Urinary bladder (tissue), 4 donors: Measurements from ENCODE around the gene KCNC4. TPM values are rescaled to one million over a fixed set of nuclear protein-coding genes. Genes with fewer than 3 reads are reported as not detected.

Experiments
- DNase-seq: peaks from one replicate; pipeline ENCODE4 v3.0.0-alpha.2; 2015; ENCODE audit errors: extremely low spot score
- H3K27ac ChIP-seq: one replicate; pipeline ENCODE4 v1.5.1; 2013; ENCODE audit warnings: low read depth, mild to moderate bottlenecking, moderate library complexity
- H3K36me3 ChIP-seq: one replicate; pipeline ENCODE4 v1.6.1; 2013; ENCODE audit warnings: mild to moderate bottlenecking, moderate library complexity; ENCODE audit not compliant: insufficient read depth
- H3K4me1 ChIP-seq: one replicate; pipeline ENCODE4 v1.6.1; 2013; ENCODE audit warnings: mild to moderate bottlenecking, moderate library complexity; ENCODE audit not compliant: insufficient read depth
- H3K4me3 ChIP-seq: one replicate; pipeline ENCODE4 v1.5.1; 2013; ENCODE audit warnings: low read depth, low read length
- WGBS: extraction: QIAGEN DNeasy Blood & Tissue Kit; methylation state at CpG from one replicate; pipeline ENCODE4 v1.1.7; 2013; 5-methylcytosine and 5-hydroxymethylcytosine counted together
- polyA plus RNA-seq: library from polyadenylated mRNA; stranded (reverse); fragments of 200-250 nt; gene quantifications from one replicate; pipeline ENCODE4 v1.2.3, GENCODE V29; 2013
- small RNA-seq: library from RNA; depleted of rRNA; stranded (forward); fragments of <200 nt; gene quantifications from one replicate; pipeline ENCODE3, GENCODE V24; 2014
- total RNA-seq: library from RNA; depleted of rRNA; stranded (reverse); fragments of >200 nt; gene quantifications from one replicate; pipeline ENCODE4 v1.2.3, GENCODE V29; 2014
- donor health status: healthy with polysubstance abuse.
- donor health status: healthy.

KCNC4 gene
- total and polyA plus RNA-seq, 2 donors = 1.7 to 6.2 TPM

GRCh38 chr1:110253213-110253612, 43.1 kb downstream of the KCNC4 start:
- no peak for DNase-seq
- Histone ChIP-seq H3K27ac (no peak overlapping the region), H3K4me3 (no peak overlapping the region), H3K4me1 (no peaks in the 10 kb centered on the region), H3K36me3 (no peaks in the 10 kb centered on the region)
- 88% methylated on average over 1 of the region's 1 CpG for WGBS

GRCh38 chr1:110254604-110255391, 44.7 kb downstream of the KCNC4 start:
- no peak for DNase-seq
- no peaks in the 10 kb centered on the region for H3K36me3 ChIP-seq
- no peak overlapping the region for H3K27ac ChIP-seq
- H3K4me1 ChIP-seq = no peaks in the 10 kb centered on the region
- WGBS = 66% methylated on average over 6 of the region's 6 CpGs
- no peak overlapping the region for H3K4me3 ChIP-seq

GRCh38 chr1:110255392-110255787, 45.3 kb downstream of the KCNC4 start:
- no peak for DNase-seq
- 42% methylated on average over 4 of the region's 4 CpGs for WGBS
- H3K4me3 ChIP-seq = no peak overlapping the region
- no peak overlapping the region for H3K27ac ChIP-seq
- H3K36me3 ChIP-seq = no peaks in the 10 kb centered on the region
- H3K4me1 ChIP-seq = no peaks in the 10 kb centered on the region

- 49% methylated on average over 2 of the region's 2 CpGs for WGBS
- DNase-seq = no peak
Observed at GRCh38 chr1:110258734-110259133, 48.6 kb downstream of the KCNC4 start.

GRCh38 chr1:110259770-110260169, 49.7 kb downstream of the KCNC4 start:
- H3K4me3 ChIP-seq = no peak overlapping the region
- no peaks in the 10 kb centered on the region for H3K36me3 ChIP-seq
- WGBS = 61% methylated on average over 2 of the region's 2 CpGs
- no peak for DNase-seq
- no peak overlapping the region for H3K27ac ChIP-seq
- H3K4me1 ChIP-seq = no peaks in the 10 kb centered on the region

More at GRCh38 chr1:110258734-110259133, 48.6 kb downstream of the KCNC4 start:
- H3K4me3 ChIP-seq = no peak overlapping the region
- H3K36me3 ChIP-seq = no peaks in the 10 kb centered on the region
- no peaks in the 10 kb centered on the region for H3K4me1 ChIP-seq
- no peak overlapping the region for H3K27ac ChIP-seq

Small RNAs within 50 kb of the gene (small RNA-seq; reads per million reads assigned to genes)
- gene AL137790.1 = not detected

Other genes with a start within 250 kb of the KCNC4 start
- gene AHCYL1, start 225.5 kb upstream of the KCNC4 start, total RNA-seq = 46.2 TPM
- 68.1 TPM for gene AHCYL1, start 225.5 kb upstream of the KCNC4 start, polyA plus RNA-seq
- 46.0 TPM for gene STRIP1, start 175.7 kb upstream of the KCNC4 start, total RNA-seq
- gene STRIP1, start 175.7 kb upstream of the KCNC4 start, polyA plus RNA-seq = 26.5 TPM
- gene ALX3, start 139.6 kb upstream of the KCNC4 start, total RNA-seq = 0.21 TPM
- gene ALX3, start 139.6 kb upstream of the KCNC4 start, polyA plus RNA-seq = 0.15 TPM
- gene UBL4B, start 97.9 kb upstream of the KCNC4 start, total RNA-seq = not detected
- not detected for gene UBL4B, start 97.9 kb upstream of the KCNC4 start, polyA plus RNA-seq
- 0.05 TPM for gene SLC6A17, start 59.8 kb upstream of the KCNC4 start, total RNA-seq
- 0.10 TPM for gene SLC6A17, start 59.8 kb upstream of the KCNC4 start, polyA plus RNA-seq
- 42.7 TPM for gene RBM15, start 129.1 kb downstream of the KCNC4 start, total RNA-seq
- gene RBM15, start 129.1 kb downstream of the KCNC4 start, polyA plus RNA-seq = 4.1 TPM
- 15.4 TPM for gene SLC16A4, start 180.7 kb downstream of the KCNC4 start, total RNA-seq
- gene SLC16A4, start 180.7 kb downstream of the KCNC4 start, polyA plus RNA-seq = 3.6 TPM
- gene LAMTOR5, start 197.4 kb downstream of the KCNC4 start, total RNA-seq = 22.1 TPM
- 209 TPM for gene LAMTOR5, start 197.4 kb downstream of the KCNC4 start, polyA plus RNA-seq
- gene PROK1, start 240.8 kb downstream of the KCNC4 start, total RNA-seq = not detected
- gene PROK1, start 240.8 kb downstream of the KCNC4 start, polyA plus RNA-seq = 5.3 TPM